ENCODE results near the gene BTN1A1. TPM values are rescaled to one million over a fixed set of nuclear protein-coding genes. Genes with fewer than 3 reads are reported as not detected.
A peak's percentile ranks its signal among the peaks of the same experiment; 100 is the strongest.

BTN1A1 gene
- total RNA-seq, 1 donor from 2014 or later = not detected

DNA sequence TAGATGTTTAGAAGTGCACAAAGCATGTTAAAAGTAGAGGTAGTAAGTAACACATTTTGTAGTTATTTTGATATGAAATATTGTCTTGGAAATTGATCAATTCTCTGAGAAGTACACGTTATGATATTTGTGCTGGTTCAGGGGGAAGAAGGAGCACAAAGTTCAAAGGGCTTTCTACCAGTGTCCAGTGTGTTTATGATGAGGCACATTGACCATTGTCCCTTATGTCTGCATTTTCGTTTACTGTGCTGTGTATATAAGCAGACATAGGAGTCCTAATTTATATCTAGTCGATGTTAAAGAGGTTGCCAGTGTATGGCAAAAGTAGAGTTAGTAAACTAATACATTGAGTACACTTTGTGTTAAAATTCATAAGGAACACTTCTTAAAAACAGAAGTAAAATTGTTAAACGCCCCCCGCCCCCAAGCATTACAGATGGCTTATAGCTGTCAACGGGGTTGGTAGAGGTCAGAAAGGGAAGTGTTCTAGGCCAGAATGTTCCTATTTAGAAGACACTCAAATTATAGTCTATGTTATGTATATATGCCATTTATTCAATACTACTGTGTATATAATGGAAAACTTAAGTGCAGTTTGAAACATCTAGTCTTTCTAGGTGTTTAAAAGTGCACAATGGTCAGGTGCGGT lies 24.7 kb downstream of the BTN1A1 start:
- peak in 1 of 2 donors; percentile 38 for DNase-seq (ENCODE audit: low spot score in 2 of 2)
- Histone ChIP-seq H3K27ac (no peak overlapping the region), H3K27me3 (no peaks in the 10 kb centered on the region), H3K4me3 (no peak overlapping the region), H3K4me1 (peaks cover 3 to 10% of the 10 kb centered on the region in 2 donors), H3K9me3 (no peaks in the 10 kb centered on the region), H3K36me3 (no peaks in the 10 kb centered on the region)
- intact Hi-C loops (cut with DNase I) = loop anchor here (5.0 kb wide), 3 partner anchors 103 to 163 kb away; partner anchors contain the start of gene BTN2A2
- TF ChIP-seq, protein P1, sequence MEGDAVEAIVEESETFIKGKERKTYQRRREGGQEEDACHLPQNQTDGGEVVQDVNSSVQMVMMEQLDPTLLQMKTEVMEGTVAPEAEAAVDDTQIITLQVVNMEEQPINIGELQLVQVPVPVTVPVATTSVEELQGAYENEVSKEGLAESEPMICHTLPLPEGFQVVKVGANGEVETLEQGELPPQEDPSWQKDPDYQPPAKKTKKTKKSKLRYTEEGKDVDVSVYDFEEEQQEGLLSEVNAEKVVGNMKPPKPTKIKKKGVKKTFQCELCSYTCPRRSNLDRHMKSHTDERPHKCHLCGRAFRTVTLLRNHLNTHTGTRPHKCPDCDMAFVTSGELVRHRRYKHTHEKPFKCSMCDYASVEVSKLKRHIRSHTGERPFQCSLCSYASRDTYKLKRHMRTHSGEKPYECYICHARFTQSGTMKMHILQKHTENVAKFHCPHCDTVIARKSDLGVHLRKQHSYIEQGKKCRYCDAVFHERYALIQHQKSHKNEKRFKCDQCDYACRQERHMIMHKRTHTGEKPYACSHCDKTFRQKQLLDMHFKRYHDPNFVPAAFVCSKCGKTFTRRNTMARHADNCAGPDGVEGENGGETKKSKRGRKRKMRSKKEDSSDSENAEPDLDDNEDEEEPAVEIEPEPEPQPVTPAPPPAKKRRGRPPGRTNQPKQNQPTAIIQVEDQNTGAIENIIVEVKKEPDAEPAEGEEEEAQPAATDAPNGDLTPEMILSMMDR (IDR thresholded peaks at IDR 0.05) = no peak

GRCh38 chr6:26525838-26526237 lies 25.7 kb downstream of the BTN1A1 start:
- H3K27me3 ChIP-seq = no peaks in the 10 kb centered on the region

GRCh38 chr6:26526928-26527327 lies 26.8 kb downstream of the BTN1A1 start:
- Histone ChIP-seq H3K36me3 (no peaks in the 10 kb centered on the region), H3K27ac (no peak overlapping the region), H3K4me1 (peaks cover 0 to 8% of the 10 kb centered on the region in 2 donors), H3K9me3 (no peaks in the 10 kb centered on the region), H3K27me3 (no peaks in the 10 kb centered on the region), H3K4me3 (no peak overlapping the region)
- intact Hi-C loops (cut with DNase I) = no loop called here
- TF ChIP-seq, protein P1 (IDR thresholded peaks at IDR 0.05) = no peak
- no peak for DNase-seq (ENCODE audit: low spot score in 2 of 2)

More at GRCh38 chr6:26525838-26526237, 25.7 kb downstream of the BTN1A1 start:
- H3K9me3 ChIP-seq = no peaks in the 10 kb centered on the region
- H3K4me3 ChIP-seq = no peak overlapping the region
- no peak for DNase-seq (ENCODE audit: low spot score in 2 of 2)
- H3K27ac ChIP-seq = no peak overlapping the region
- intact Hi-C loops (cut with DNase I) = no loop called here
- peaks cover 0 to 10% of the 10 kb centered on the region in 2 donors for H3K4me1 ChIP-seq
- no peaks in the 10 kb centered on the region for H3K36me3 ChIP-seq
- TF ChIP-seq, protein P1 (IDR thresholded peaks at IDR 0.05) = no peak

DNA sequence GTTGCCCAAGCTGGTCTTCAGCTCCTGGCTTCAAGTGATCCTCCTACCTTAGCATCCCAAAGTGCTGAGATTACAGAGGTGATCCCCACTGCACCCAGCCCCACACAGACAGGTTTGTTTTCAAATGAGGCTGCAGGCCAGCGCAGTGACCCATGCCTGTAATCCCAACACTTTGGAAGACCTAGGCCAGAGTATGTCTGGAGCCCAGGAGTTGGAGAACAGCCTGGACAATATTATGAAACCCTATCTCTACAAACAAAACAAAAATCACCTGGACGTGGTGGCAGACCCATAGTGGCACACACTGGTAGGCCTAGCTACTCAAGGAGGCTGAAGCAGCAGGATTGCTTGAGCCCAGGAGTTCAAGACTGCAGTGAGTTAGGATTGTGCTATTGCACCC lies 30.1 kb downstream of the BTN1A1 start:
- intact Hi-C loops (cut with DNase I) = loop anchor here (10.0 kb wide), 1 partner anchor 355 kb away; no protein-coding TSS in a partner anchor
- Histone ChIP-seq H3K27ac (no peak overlapping the region), H3K4me1 (peaks cover 0 to 7% of the 10 kb centered on the region in 2 donors), H3K27me3 (no peaks in the 10 kb centered on the region), H3K36me3 (no peaks in the 10 kb centered on the region), H3K4me3 (no peak overlapping the region), H3K9me3 (no peaks in the 10 kb centered on the region)
- DNase-seq (ENCODE audit: low spot score in 2 of 2) = peak in 1 of 2 donors; percentile 28
- TF ChIP-seq, protein P1 (IDR thresholded peaks at IDR 0.05) = no peak

DNA sequence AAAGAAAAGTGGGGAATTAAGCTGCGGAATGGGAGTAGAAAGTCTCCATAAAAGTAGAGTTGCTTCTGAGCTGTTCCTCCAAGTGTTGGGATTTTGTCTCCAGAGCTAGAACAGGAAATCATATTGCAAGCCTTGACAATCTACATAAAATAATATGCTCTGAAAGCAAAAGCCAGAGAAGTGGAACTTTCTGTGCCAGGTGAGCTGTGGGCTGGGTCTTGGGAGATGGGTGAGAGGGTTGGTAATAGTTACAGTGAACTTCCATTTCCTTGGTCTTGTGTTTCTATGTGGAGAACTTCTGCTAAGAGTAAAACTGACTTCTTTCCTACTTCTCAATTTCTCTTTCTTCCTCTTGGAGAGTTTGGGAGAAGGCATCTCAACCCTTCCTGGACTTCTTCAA lies 31.8 kb downstream of the BTN1A1 start:
- H3K27ac ChIP-seq = peak overlapping the region; percentile 79 to 85
- H3K36me3 ChIP-seq = no peaks in the 10 kb centered on the region
- peaks cover 5 to 22% of the 10 kb centered on the region in 2 donors for H3K4me1 ChIP-seq

More for the DNA sequence above, 31.8 kb downstream of the BTN1A1 start:
- TF ChIP-seq, protein P1 (IDR thresholded peaks at IDR 0.05) = no peak
- H3K9me3 ChIP-seq = no peaks in the 10 kb centered on the region
- no peaks in the 10 kb centered on the region for H3K27me3 ChIP-seq
- intact Hi-C loops (cut with DNase I) = loop anchor here (1.0 to 10.0 kb wide), 2 partner anchors 11 to 357 kb away; no protein-coding TSS in a partner anchor
- no peak overlapping the region for H3K4me3 ChIP-seq
- DNase-seq (ENCODE audit: low spot score in 2 of 2) = peak in 1 of 2 donors; percentile 45
